Measurements from ENCODE around the gene EFCAB6. TPM values are rescaled to one million over a fixed set of nuclear protein-coding genes. Genes with fewer than 3 reads are reported as not detected.

The EFCAB6 gene
- polyA plus RNA-seq, 2 of the 4 experiments (the other 2 are of a cell fraction): 0.46 to 1.2 TPM

GRCh38 chr22:43639228-43639948, 172.7 kb downstream of the EFCAB6 start:
- DNase-seq (ENCODE audit: low read depth in 1 of 2, low spot score in 1 of 2): no peak
- ATAC-seq: no peak
- no peak for FAIRE-seq
- POLR2A ChIA-PET: no interaction called here
- no peak overlapping the region for H3K27ac ChIP-seq
- 13% methylated on average over 3 of the region's 3 CpGs for WGBS (ENCODE audit: missing lambda C conversion rate)
- H3K9me3 ChIP-seq: peaks cover 4% of the 10 kb centered on the region; the same call in 2 of the 3 replicates
- H3K4me1 ChIP-seq: no peaks in the 10 kb centered on the region
- TF ChIP-seq HOXB5 (CRISPR knock-in tag; IDR thresholded peaks at IDR 0.05) (no peak), RAD21 (conservative IDR thresholded peaks at IDR 0.05 in 1 of 2, IDR thresholded peaks at IDR 0.05 in 1 of 2) (no peak), POLR2A (IDR thresholded peaks at IDR 0.05; ENCODE audit: low read length) (no peak), FOXS1 (CRISPR knock-in tag; IDR thresholded peaks at IDR 0.05) (no peak), EHF (CRISPR knock-in tag; IDR thresholded peaks at IDR 0.05) (no peak), HEYL (CRISPR knock-in tag; IDR thresholded peaks at IDR 0.05) (no peak), HOXA7 (CRISPR knock-in tag; IDR thresholded peaks at IDR 0.05) (no peak), BHLHE40 (IDR thresholded peaks at IDR 0.05; ENCODE audit: low read depth, low read length) (no peak), MAX (IDR thresholded peaks at IDR 0.05) (no peak), EP300 (IDR thresholded peaks at IDR 0.05) (no peak), CBX2 (IDR thresholded peaks at IDR 0.05; ENCODE audit: borderline replicate concordance, low read depth) (no peak), FOSL2 (IDR thresholded peaks at IDR 0.05) (no peak), FOSL2 (CRISPR knock-in tag; IDR thresholded peaks at IDR 0.05) (no peak), NR3C1 (IDR thresholded peaks at IDR 0.05) (no peak)
- TF ChIP-seq, protein P1, sequence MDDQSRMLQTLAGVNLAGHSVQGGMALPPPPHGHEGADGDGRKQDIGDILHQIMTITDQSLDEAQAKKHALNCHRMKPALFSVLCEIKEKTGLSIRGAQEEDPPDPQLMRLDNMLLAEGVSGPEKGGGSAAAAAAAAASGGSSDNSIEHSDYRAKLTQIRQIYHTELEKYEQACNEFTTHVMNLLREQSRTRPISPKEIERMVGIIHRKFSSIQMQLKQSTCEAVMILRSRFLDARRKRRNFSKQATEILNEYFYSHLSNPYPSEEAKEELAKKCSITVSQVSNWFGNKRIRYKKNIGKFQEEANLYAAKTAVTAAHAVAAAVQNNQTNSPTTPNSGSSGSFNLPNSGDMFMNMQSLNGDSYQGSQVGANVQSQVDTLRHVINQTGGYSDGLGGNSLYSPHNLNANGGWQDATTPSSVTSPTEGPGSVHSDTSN (IDR thresholded peaks at IDR 0.05): no peak
- CTCF ChIA-PET: no interaction called here
- no peak overlapping the region for H3K4me2 ChIP-seq
- no peak overlapping the region for H3K4me3 ChIP-seq

- ATAC-seq (no peak), FAIRE-seq (no peak), DNase-seq (ENCODE audit: low read depth in 1 of 2, low spot score in 1 of 2) (no peak)
- Histone ChIP-seq H3K4me2 (no peak overlapping the region), H3K27ac (no peak overlapping the region), H3K9me3 (peaks cover 4% of the 10 kb centered on the region; the same call in 2 of the 3 replicates), H3K4me1 (no peaks in the 10 kb centered on the region), H3K4me3 (no peak overlapping the region)
- WGBS (ENCODE audit: missing lambda C conversion rate): 72% methylated on average over 24 of the region's 28 CpGs
- no peak for TF ChIP-seq ZNF302 (CRISPR knock-in tag; IDR thresholded peaks at IDR 0.05)
- TF ChIP-seq SREBF2 (IDR thresholded peaks at IDR 0.05): no peak
- TF ChIP-seq GATA3 (IDR thresholded peaks at IDR 0.05; ENCODE audit: borderline replicate concordance): no peak
- TF ChIP-seq EP300 (IDR thresholded peaks at IDR 0.05): no peak
- TF ChIP-seq EHF (CRISPR knock-in tag; IDR thresholded peaks at IDR 0.05): no peak
- TF ChIP-seq RFX5 (IDR thresholded peaks at IDR 0.05): no peak
- TF ChIP-seq CHD4 (IDR thresholded peaks at IDR 0.05; ENCODE audit: borderline replicate concordance): no peak
- TF ChIP-seq MAX (IDR thresholded peaks at IDR 0.05): no peak
- TF ChIP-seq HOXB5 (CRISPR knock-in tag; IDR thresholded peaks at IDR 0.05): no peak
- TF ChIP-seq HES2 (IDR thresholded peaks at IDR 0.05): no peak
- TF ChIP-seq ZSCAN20 (CRISPR knock-in tag; IDR thresholded peaks at IDR 0.05): no peak
- CTCF ChIA-PET: interaction anchor here (1.1 kb wide), 1 partner anchor 189 kb away, joined by 4 read pairs; no protein-coding TSS in a partner anchor
- POLR2A ChIA-PET: no interaction called here
These were observed 174.5 kb downstream of the EFCAB6 start for GRCh38 chr22:43637275-43638260.
